HepG2 (cell line): Measurements from ENCODE around the gene ABCB8. TPM values are rescaled to one million over a fixed set of nuclear protein-coding genes. Genes with fewer than 3 reads are reported as not detected.

Source experiments
- AGO2 ChIP-seq: fragments of 200-400 bp; formaldehyde crosslinking; optimal IDR thresholded peaks from 2 replicates; pipeline ENCODE3; 2017; ENCODE audit warnings: mild to moderate bottlenecking, low read depth, low read length, moderate library complexity
- CCDC6 ChIP-seq: sonication (generic); formaldehyde crosslinking; IDR thresholded peaks from 2 replicates; pipeline ENCODE4 v1.8.1; 2022; ENCODE audit warnings: mild to moderate bottlenecking, missing genetic modification reagents, moderate library complexity
- E2F1 ChIP-seq: sonication (generic); formaldehyde crosslinking; IDR thresholded peaks from 2 replicates; pipeline ENCODE4 v1.5.0; 2020; ENCODE audit warnings: missing genetic modification reagents
- EHMT2 ChIP-seq: fragments of 200-600 bp; sonication (generic); IDR thresholded peaks from 2 replicates; pipeline ENCODE4 v1.7.0; 2017; ENCODE audit warnings: antibody characterized with exemption, low read depth, low read length, borderline replicate concordance
- FOSL2 ChIP-seq: sonication (generic); formaldehyde crosslinking; IDR thresholded peaks from 2 replicates; pipeline ENCODE4 v1.4.0; 2020; ENCODE audit warnings: missing genetic modification reagents
- GATAD1 ChIP-seq: IDR thresholded peaks from 2 replicates; pipeline ENCODE4 v1.6.1; 2016; ENCODE audit warnings: missing genetic modification reagents, missing compliant biosample characterization
- GMEB1 ChIP-seq: sonication (generic); formaldehyde crosslinking; IDR thresholded peaks from 2 replicates; pipeline ENCODE4 v1.5.1; 2020; ENCODE audit warnings: missing genetic modification reagents, mild to moderate bottlenecking, borderline replicate concordance
- HBP1 ChIP-seq: IDR thresholded peaks from 2 replicates; pipeline ENCODE4 v1.6.1; 2016; ENCODE audit warnings: low read depth, control low read depth
- HDAC2 ChIP-seq: sonication (generic); formaldehyde crosslinking; IDR thresholded peaks from 2 replicates; pipeline ENCODE4 v1.4.0; 2020; ENCODE audit warnings: missing genetic modification reagents
- MAFG ChIP-seq: sonication (generic); formaldehyde crosslinking; IDR thresholded peaks from 2 replicates; pipeline ENCODE4 v1.5.1; 2020; ENCODE audit warnings: mild to moderate bottlenecking, missing genetic modification reagents
- MED1 ChIP-seq: sonication (generic); formaldehyde crosslinking; IDR thresholded peaks from 2 replicates; pipeline ENCODE4 v1.4.0; 2020; ENCODE audit warnings: missing genetic modification reagents
- MTA1 ChIP-seq: sonication (generic); formaldehyde crosslinking; IDR thresholded peaks from 2 replicates; pipeline ENCODE4 v1.4.0; 2020; ENCODE audit warnings: missing genetic modification reagents, mild to moderate bottlenecking, borderline replicate concordance
- NFE2L1 ChIP-seq: sonication (generic); formaldehyde crosslinking; IDR thresholded peaks from 2 replicates; pipeline ENCODE4 v1.4.0; 2020; ENCODE audit warnings: missing genetic modification reagents, mild to moderate bottlenecking, borderline replicate concordance
- NFIC ChIP-seq: IDR thresholded peaks from 2 replicates; pipeline ENCODE4 v1.6.1; 2012; ENCODE audit warnings: mild to moderate bottlenecking, low read length, inconsistent platforms
- RARG ChIP-seq: sonication (generic); formaldehyde crosslinking; IDR thresholded peaks from 2 replicates; pipeline ENCODE4 v1.4.0; 2020; ENCODE audit warnings: low read depth, mild to moderate bottlenecking, missing genetic modification reagents
- RBM22 ChIP-seq: fragments of 200-400 bp; formaldehyde crosslinking; optimal IDR thresholded peaks from 2 replicates; pipeline ENCODE3; 2017; ENCODE audit warnings: mild to moderate bottlenecking, low read length, moderate library complexity
- RBM39 ChIP-seq: fragments of 200-400 bp; formaldehyde crosslinking; IDR thresholded peaks from one replicate; pipeline ENCODE4 v1.6.1; 2018; ENCODE audit warnings: antibody characterized with exemption, mild to moderate bottlenecking, low read depth, low read length; ENCODE audit not compliant: poor library complexity, severe bottlenecking
- RFXAP ChIP-seq: sonication (generic); formaldehyde crosslinking; IDR thresholded peaks from 2 replicates; pipeline ENCODE4 v1.4.0; 2020; ENCODE audit warnings: missing genetic modification reagents, borderline replicate concordance
- TMF1 ChIP-seq: sonication (generic); formaldehyde crosslinking; IDR thresholded peaks from 2 replicates; pipeline ENCODE4 v1.8.1; 2022; ENCODE audit warnings: low read depth, missing genetic modification reagents
- ZBTB7B ChIP-seq: sonication (generic); formaldehyde crosslinking; IDR thresholded peaks from 2 replicates; pipeline ENCODE4 v1.4.0; 2020; ENCODE audit warnings: missing genetic modification reagents
- ZNF143 ChIP-seq: sonication (generic); formaldehyde crosslinking; IDR thresholded peaks from 2 replicates; pipeline ENCODE4 v1.4.0; 2020; ENCODE audit warnings: missing genetic modification reagents
- ZNF225 ChIP-seq: sonication (generic); formaldehyde crosslinking; IDR thresholded peaks from 2 replicates; pipeline ENCODE4 v1.4.0; 2020; ENCODE audit warnings: mild to moderate bottlenecking, missing genetic modification reagents
- ZNF44 ChIP-seq: sonication (generic); formaldehyde crosslinking; IDR thresholded peaks from 2 replicates; pipeline ENCODE4 v1.5.1; 2020; ENCODE audit warnings: mild to moderate bottlenecking, missing genetic modification reagents
- ZNF543 ChIP-seq: sonication (generic); formaldehyde crosslinking; IDR thresholded peaks from 2 replicates; pipeline ENCODE4 v1.4.0; 2020; ENCODE audit warnings: mild to moderate bottlenecking, missing genetic modification reagents
- ZNF563 ChIP-seq: sonication (generic); formaldehyde crosslinking; IDR thresholded peaks from 2 replicates; pipeline ENCODE4 v1.8.0; 2022; ENCODE audit warnings: mild to moderate bottlenecking, moderate library complexity, missing genetic modification reagents
- ZNF567 ChIP-seq: sonication (generic); formaldehyde crosslinking; IDR thresholded peaks from 2 replicates; pipeline ENCODE4 v1.8.1; 2023; ENCODE audit warnings: mild to moderate bottlenecking, missing genetic modification reagents, borderline replicate concordance
- ZNF720 ChIP-seq: sonication (generic); formaldehyde crosslinking; IDR thresholded peaks from 2 replicates; pipeline ENCODE4 v1.4.0; 2020; ENCODE audit warnings: missing genetic modification reagents
- ZNF740 ChIP-seq: sonication (generic); formaldehyde crosslinking; IDR thresholded peaks from 2 replicates; pipeline ENCODE4 v1.4.0; 2020; ENCODE audit warnings: missing genetic modification reagents
- polyA plus RNA-seq, 8 experiments: library from polyadenylated mRNA; depleted of rRNA in 3 of 8; stranded (reverse) in 7 of 8; unstranded in 1 of 8; fragments of >200 nt; fragmentation: Illumina TruSeq in 4 of 8; extraction: Trizol in 4 of 8; gene quantifications; 2 replicates each; pipeline versions ENCODE4 v1.2.1 to v1.2.3, GENCODE V29; 2011 to 2016; ENCODE audit warnings: low read depth in 4 of 8, missing spikeins in 1 of 8, mixed read lengths in 1 of 8; ENCODE audit not compliant: insufficient read depth in 1 of 8
- total RNA-seq, 5 experiments: library from RNA; depleted of rRNA; stranded (reverse); fragments of >200 nt; fragmentation: Illumina TruSeq; extraction: Trizol; gene quantifications; 2 replicates each; pipeline ENCODE4 v1.2.3, GENCODE V29; 2016; ENCODE audit warnings: low read depth in 1 of 5

Gene ABCB8
- total and polyA plus RNA-seq, 2 of the 13 experiments (the other 11 are each of a cell fraction or from before 2014, with no cell fraction given): 6.6 to 16.7 TPM

GRCh38 chr7:151059367-151060112, 31.3 kb downstream of the ABCB8 start, which contains the start of gene SLC4A2 (continued):
- TF ChIP-seq NFE2L1 (CRISPR knock-in tag) (no peak), GATAD1 (no peak; the same call in 1 of the 2 replicates), RARG (no peak), NFIC (no peak), ZNF225 (CRISPR knock-in tag) (no peak), ZNF567 (CRISPR knock-in tag) (no peak), E2F1 (CRISPR knock-in tag) (no peak), EHMT2 (no peak), ZNF44 (no peak), ZNF143 (CRISPR knock-in tag) (no peak), AGO2 (no peak), FOSL2 (CRISPR knock-in tag) (no peak), MAFG (CRISPR knock-in tag) (no peak), MTA1 (CRISPR knock-in tag) (no peak; the same call in 1 of the 2 replicates), RBM39 (peak; percentile 19), ZNF740 (CRISPR knock-in tag) (no peak), MED1 (no peak), ZNF720 (CRISPR knock-in tag) (no peak), RFXAP (CRISPR knock-in tag) (no peak), CCDC6 (peak; percentile 59; the same call in 1 of the 2 replicates), HDAC2 (CRISPR knock-in tag) (no peak), ZNF543 (no peak), RBM22 (no peak), HBP1 (CRISPR knock-in tag) (no peak), ZBTB7B (CRISPR knock-in tag) (peak; percentile 22; the same call in 1 of the 2 replicates), ZNF563 (CRISPR knock-in tag) (peak; percentile 8; the same call in 1 of the 2 replicates), TMF1 (CRISPR knock-in tag) (0 out of 2 replicates have a peak, but pooled peaks have one; percentile 29), GMEB1 (CRISPR knock-in tag) (peak; percentile 77)
